Right atrium auricular region (tissue), 2 donors: ENCODE measurements around the gene TPRA1. TPM values are rescaled to one million over a fixed set of nuclear protein-coding genes. Genes with fewer than 3 reads are reported as not detected.

Source experiments
- DNase-seq: peaks from one replicate; pipeline ENCODE4 v3.0.0-alpha.2; 2019; ENCODE audit warnings: low spot score
- H3K27ac ChIP-seq, 2 donors: fragments of 200-600 bp; sonication (generic); 1 replicate in 1 of 2; 2 replicates in 1 of 2; pipeline ENCODE4 v1.5.1; 2016 to 2019
- H3K27me3 ChIP-seq, 2 donors: fragments of 200-600 bp; sonication (generic); one replicate each; pipeline versions ENCODE4 v1.5.1 to v1.6.0; 2017 to 2019
- H3K36me3 ChIP-seq: fragments of 200-600 bp; sonication (generic); one replicate; pipeline ENCODE4 v1.5.1; 2016
- H3K4me1 ChIP-seq, 2 donors: fragments of 200-600 bp; sonication (generic); one replicate each; pipeline versions ENCODE4 v1.5.1 to v1.6.0; 2017 to 2019
- H3K4me3 ChIP-seq, 2 donors: fragments of 200-600 bp; sonication (generic); 1 replicate in 1 of 2; 2 replicates in 1 of 2; pipeline ENCODE4 v1.5.1; 2017 to 2019; ENCODE audit warnings: mild to moderate bottlenecking in 1 of 2, moderate library complexity in 1 of 2
- H3K9me3 ChIP-seq, 2 donors: fragments of 200-600 bp; sonication (generic); one replicate each; pipeline ENCODE4 v1.5.1; 2019
- total RNA-seq, 2 donors: library from RNA; depleted of rRNA; stranded (reverse); fragments of >200 nt; gene quantifications; one replicate each; pipeline ENCODE4 v1.1.0, GENCODE V29; 2016
- TF ChIP-seq, protein P1 (sequence below), 2 donors: fragments of 200-600 bp; sonication (generic); IDR thresholded peaks; one replicate each; pipeline ENCODE4 v1.5.1; 2019; ENCODE audit warnings: antibody characterized with exemption in 2 of 2

Gene TPRA1
- total RNA-seq, 2 donors from 2014 or later: 24.0 to 27.3 TPM

DNA sequence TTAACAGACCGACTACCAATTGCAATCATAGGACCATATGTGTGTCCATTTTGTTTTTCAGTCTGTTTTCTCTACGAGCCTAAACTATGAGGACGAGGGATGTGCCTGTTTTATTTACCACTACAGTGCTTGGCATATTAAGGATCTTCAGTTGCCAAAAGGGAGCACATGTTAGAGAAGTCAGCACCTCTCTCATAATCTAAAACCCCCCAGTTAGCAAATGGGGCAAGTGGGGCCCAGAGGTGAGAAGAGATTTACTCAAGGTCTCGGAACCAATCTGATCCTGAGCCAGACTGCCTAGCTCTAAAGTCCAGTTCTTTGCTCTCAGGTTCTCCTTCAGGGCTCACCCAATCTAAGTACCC is 37.9 kb upstream of the TPRA1 start:
- Histone ChIP-seq H3K27me3 (no peaks in the 10 kb centered on the region), H3K9me3 (no peaks in the 10 kb centered on the region), H3K4me1 (peaks cover 0 to 13% of the 10 kb centered on the region in 2 donors), H3K27ac (no peak overlapping the region), H3K36me3 (no peaks in the 10 kb centered on the region), H3K4me3 (no peak overlapping the region)
- TF ChIP-seq, protein P1, sequence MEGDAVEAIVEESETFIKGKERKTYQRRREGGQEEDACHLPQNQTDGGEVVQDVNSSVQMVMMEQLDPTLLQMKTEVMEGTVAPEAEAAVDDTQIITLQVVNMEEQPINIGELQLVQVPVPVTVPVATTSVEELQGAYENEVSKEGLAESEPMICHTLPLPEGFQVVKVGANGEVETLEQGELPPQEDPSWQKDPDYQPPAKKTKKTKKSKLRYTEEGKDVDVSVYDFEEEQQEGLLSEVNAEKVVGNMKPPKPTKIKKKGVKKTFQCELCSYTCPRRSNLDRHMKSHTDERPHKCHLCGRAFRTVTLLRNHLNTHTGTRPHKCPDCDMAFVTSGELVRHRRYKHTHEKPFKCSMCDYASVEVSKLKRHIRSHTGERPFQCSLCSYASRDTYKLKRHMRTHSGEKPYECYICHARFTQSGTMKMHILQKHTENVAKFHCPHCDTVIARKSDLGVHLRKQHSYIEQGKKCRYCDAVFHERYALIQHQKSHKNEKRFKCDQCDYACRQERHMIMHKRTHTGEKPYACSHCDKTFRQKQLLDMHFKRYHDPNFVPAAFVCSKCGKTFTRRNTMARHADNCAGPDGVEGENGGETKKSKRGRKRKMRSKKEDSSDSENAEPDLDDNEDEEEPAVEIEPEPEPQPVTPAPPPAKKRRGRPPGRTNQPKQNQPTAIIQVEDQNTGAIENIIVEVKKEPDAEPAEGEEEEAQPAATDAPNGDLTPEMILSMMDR (IDR thresholded peaks at IDR 0.05): no peak
- DNase-seq: no peak

DNA sequence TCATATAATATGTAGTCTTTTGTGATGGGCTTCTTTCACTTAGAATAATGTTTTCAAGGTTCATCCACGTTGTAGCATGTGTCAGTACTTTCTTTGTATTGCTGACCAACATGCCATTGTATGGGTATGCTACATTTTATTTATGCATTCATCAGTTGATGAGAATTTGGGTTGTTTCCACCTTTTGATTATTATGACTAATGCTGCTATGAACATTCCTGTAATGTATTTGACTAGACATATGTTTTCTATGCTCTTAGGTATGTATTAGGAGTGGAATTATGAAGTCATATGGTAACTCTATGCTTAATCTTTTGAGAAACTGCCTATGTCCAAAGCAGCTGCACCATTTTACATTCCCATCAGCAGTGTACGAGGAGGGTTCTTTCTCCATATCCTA is 35.3 kb upstream of the TPRA1 start:
- H3K4me3 ChIP-seq: no peak overlapping the region
- H3K36me3 ChIP-seq: no peaks in the 10 kb centered on the region
- peaks cover 0 to 13% of the 10 kb centered on the region in 2 donors for H3K4me1 ChIP-seq
- no peak for DNase-seq
- no peak overlapping the region for H3K27ac ChIP-seq
- TF ChIP-seq, protein P1 (IDR thresholded peaks at IDR 0.05): no peak
- H3K9me3 ChIP-seq: no peaks in the 10 kb centered on the region
- H3K27me3 ChIP-seq: no peaks in the 10 kb centered on the region

DNA sequence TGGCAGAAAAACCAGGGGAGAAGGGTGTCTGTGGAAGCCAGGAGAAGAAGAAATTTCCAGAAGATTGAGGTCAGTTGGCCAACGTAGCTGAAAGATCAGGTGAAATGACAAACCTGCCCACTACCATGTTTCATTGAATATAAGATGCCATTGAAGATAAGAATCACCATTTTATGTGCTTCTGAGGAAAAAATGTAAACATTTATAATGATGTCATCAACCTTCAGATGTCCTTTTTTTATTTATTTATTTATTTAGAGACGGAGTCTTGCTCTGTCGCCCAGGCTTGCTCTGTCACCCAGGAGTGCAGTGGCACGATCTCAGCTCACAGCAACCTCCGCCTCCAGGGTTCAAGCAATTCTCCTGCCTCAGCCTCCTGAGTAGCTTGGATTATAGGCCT is 33.5 kb upstream of the TPRA1 start:
- Histone ChIP-seq H3K27me3 (no peaks in the 10 kb centered on the region), H3K27ac (no peak overlapping the region), H3K36me3 (no peaks in the 10 kb centered on the region), H3K9me3 (no peaks in the 10 kb centered on the region), H3K4me3 (no peak overlapping the region), H3K4me1 (no peaks in the 10 kb centered on the region)
- no peak for DNase-seq
- TF ChIP-seq, protein P1 (IDR thresholded peaks at IDR 0.05): no peak

DNA sequence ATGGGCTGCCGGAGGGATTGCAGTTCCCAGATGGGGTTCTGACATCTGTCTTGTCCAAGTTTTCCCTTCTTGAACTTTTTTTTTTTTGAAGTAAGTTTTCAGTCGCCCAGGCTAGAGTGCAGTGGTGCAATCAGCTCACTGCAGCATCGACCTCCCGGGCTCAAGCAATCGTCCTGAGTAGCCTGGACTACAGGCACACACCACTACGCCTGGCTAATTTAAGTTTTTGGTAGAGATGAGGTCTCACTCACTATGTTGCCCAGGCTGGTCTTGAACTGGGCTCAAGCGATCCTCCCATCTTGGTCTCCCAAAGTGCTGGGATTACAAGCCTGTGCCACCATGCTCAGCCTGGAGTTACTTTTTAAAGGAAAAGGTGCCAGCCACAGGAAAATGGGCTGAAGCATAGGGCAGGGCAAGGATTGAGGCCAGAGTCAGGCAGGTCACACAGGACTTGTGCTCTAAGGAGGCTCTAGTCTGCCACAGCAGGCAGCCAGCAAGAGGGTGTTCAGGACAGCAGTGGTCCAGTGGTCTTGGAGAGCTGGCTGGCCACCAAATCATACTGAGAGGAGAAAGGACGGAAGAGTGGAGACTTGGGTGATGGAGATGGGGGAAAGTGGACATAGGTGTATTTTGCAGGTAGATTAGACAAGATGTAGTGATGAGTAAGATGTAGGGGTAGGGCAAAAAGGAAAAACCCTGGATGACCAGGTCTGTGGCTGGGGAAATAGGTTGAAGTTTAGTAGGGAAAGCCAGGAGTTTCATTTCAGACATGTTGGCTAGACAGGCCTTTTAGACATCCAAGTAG is 32.4 kb upstream of the TPRA1 start:
- TF ChIP-seq, protein P1 (IDR thresholded peaks at IDR 0.05): no peak
- no peak for DNase-seq

DNA sequence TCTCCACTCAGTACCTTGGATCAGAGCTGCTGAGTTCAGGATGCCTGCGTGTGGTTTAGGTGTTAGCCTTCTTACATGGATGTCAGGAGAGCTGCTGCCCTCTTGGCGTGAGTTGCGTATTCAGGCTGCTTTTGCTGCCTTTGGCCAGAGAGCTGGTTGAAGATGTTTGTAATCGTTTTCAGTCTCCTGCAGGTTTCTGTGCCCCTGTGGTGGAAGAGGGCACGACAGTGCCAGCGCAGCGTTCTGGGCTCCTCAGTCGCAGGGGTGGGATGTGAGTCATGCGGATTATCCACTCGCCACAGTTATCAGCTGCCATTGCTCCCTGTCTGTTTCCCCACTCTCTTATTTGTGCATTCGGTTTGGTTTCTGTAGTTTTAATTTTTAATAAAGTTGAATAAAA is 31.5 kb upstream of the TPRA1 start:
- no peaks in the 10 kb centered on the region for H3K9me3 ChIP-seq
- DNase-seq: no peak
- H3K27ac ChIP-seq: no peak overlapping the region
- no peaks in the 10 kb centered on the region for H3K27me3 ChIP-seq
- H3K36me3 ChIP-seq: no peaks in the 10 kb centered on the region
- TF ChIP-seq, protein P1 (IDR thresholded peaks at IDR 0.05): no peak
- no peak overlapping the region for H3K4me3 ChIP-seq
- H3K4me1 ChIP-seq: no peaks in the 10 kb centered on the region

More for the DNA sequence above, 32.4 kb upstream of the TPRA1 start:
- Histone ChIP-seq H3K4me1 (no peaks in the 10 kb centered on the region), H3K27me3 (no peaks in the 10 kb centered on the region), H3K9me3 (no peaks in the 10 kb centered on the region), H3K27ac (no peak overlapping the region), H3K36me3 (no peaks in the 10 kb centered on the region), H3K4me3 (no peak overlapping the region)
